Measurements from ENCODE around the gene SPOP. TPM values are rescaled to one million over a fixed set of nuclear protein-coding genes. Genes with fewer than 3 reads are reported as not detected.

The SPOP gene
- total and polyA plus RNA-seq, 9 of the 15 experiments (the other 6 are each of a cell fraction or from before 2014, with no cell fraction given), result 34.2 to 65.9 (median 39.7) TPM

GRCh38 chr17:49567871-49568694, 109.8 kb downstream of the SPOP start (continued):
- TF ChIP-seq ZBTB33 (CRISPR knock-in tag; IDR thresholded peaks at IDR 0.05), result peak; percentile 70; the same call in 1 of the 2 replicates
- TF ChIP-seq DEAF1 (CRISPR knock-in tag; IDR thresholded peaks at IDR 0.05), result peak; percentile 65
- 0 out of 2 replicates have a peak, but pooled peaks have one; percentile 8 for TF ChIP-seq JUND (IDR thresholded peaks at IDR 0.05; ENCODE audit: borderline replicate concordance, low read depth, low read length)
- TF ChIP-seq JUND (tag; IDR thresholded peaks at IDR 0.05; ENCODE audit: borderline replicate concordance, low read depth, low read length), result no peak; the same call in 2 of the 3 replicates
- TF ChIP-seq ZNF347 (CRISPR knock-in tag; IDR thresholded peaks at IDR 0.05; ENCODE audit: low read depth), result no peak
- peak; percentile 73 for TF ChIP-seq CC2D1A (IDR thresholded peaks at IDR 0.05)
- no peak for TF ChIP-seq RBM39 (optimal IDR thresholded peaks at IDR 0.05; ENCODE audit: low read depth, low read length)
- TF ChIP-seq HMGXB4 (CRISPR knock-in tag; IDR thresholded peaks at IDR 0.05), result no peak
